Heart right ventricle (tissue), 16 donors: ENCODE results near the gene KMT2B. TPM values are rescaled to one million over a fixed set of nuclear protein-coding genes. Genes with fewer than 3 reads are reported as not detected.

Source experiments
- ATAC-seq, 8 donors: fragments of 200-7000 bp; cut with Tn5 transposase; one replicate each; pipeline ENCODE4 v1.9.1; 2020; ENCODE audit warnings: mild to moderate bottlenecking in 8 of 8, moderate library complexity in 8 of 8, moderate number of reproducible peaks in 1 of 8
- DNase-seq, 2 donors: peaks; one replicate each; pipeline ENCODE4 v3.0.0-alpha.2; 2020
- H3K27ac ChIP-seq, 10 donors: fragments of 200-600 bp; sonication (generic) in 2 of 10; one replicate each; pipeline versions ENCODE4 v1.5.0 to v1.8.0; 2020 to 2022; ENCODE audit warnings: mild to moderate bottlenecking in 3 of 10
- H3K27me3 ChIP-seq, 7 donors: fragments of 200-600 bp; one replicate each; pipeline ENCODE4 v1.8.0; 2021 to 2022; ENCODE audit warnings: mild to moderate bottlenecking in 2 of 7
- H3K36me3 ChIP-seq, 9 donors: fragments of 200-600 bp; sonication (generic) in 1 of 9; one replicate each; pipeline versions ENCODE4 v1.5.0 to v1.8.0; 2020 to 2022; ENCODE audit warnings: mild to moderate bottlenecking in 2 of 9
- H3K4me1 ChIP-seq, 9 donors: fragments of 200-600 bp; sonication (generic) in 1 of 9; one replicate each; pipeline versions ENCODE4 v1.5.0 to v1.8.0; 2020 to 2022; ENCODE audit warnings: mild to moderate bottlenecking in 4 of 9
- H3K4me3 ChIP-seq, 10 donors: fragments of 200-600 bp; sonication (generic) in 2 of 10; one replicate each; pipeline versions ENCODE4 v1.5.0 to v1.8.0; 2020 to 2022; ENCODE audit warnings: mild to moderate bottlenecking in 7 of 10, moderate library complexity in 2 of 10
- H3K9me3 ChIP-seq, 11 donors: fragments of 200-600 bp in 10 of 11; sonication (generic) in 2 of 11; one replicate each; pipeline versions ENCODE4 v1.5.0 to v1.8.0; 2013 to 2022; ENCODE audit warnings: mild to moderate bottlenecking in 2 of 11, control low read depth in 1 of 11, moderate library complexity in 1 of 11
- CTCF ChIP-seq, 9 donors: fragments of 200-600 bp; sonication (generic) in 2 of 9; IDR thresholded peaks; one replicate each; pipeline versions ENCODE4 v1.5.0 to v1.8.0; 2021 to 2022; ENCODE audit warnings: antibody characterized with exemption in 9 of 9, mild to moderate bottlenecking in 5 of 9, moderate library complexity in 1 of 9
- WGBS, 2 donors: extraction: QIAGEN DNeasy Blood & Tissue Kit; methylation state at CpG; one replicate each; pipeline ENCODE4 v1.1.7; 2013; ENCODE audit warnings: inconsistent platforms in 1 of 2; 5-methylcytosine and 5-hydroxymethylcytosine counted together
- intact Hi-C, 10 donors: fragments of 100-400 bp; cut with DNase I; formaldehyde crosslinking; loops; one replicate each; pipeline versions ENCODE4 v1.11.1 to v1.14.2; 2022
- polyA plus RNA-seq, 2 donors: library from polyadenylated mRNA; stranded (reverse); fragments of 200-250 nt; gene quantifications; one replicate each; pipeline ENCODE4 v1.2.3, GENCODE V29; 2013
- total RNA-seq, 10 donors: library from RNA; stranded (reverse); fragmentation: NEBNext Ultra II Directional in 3 of 10; extraction: Animal tissue kit (Norgen Biotek cat#: 25700) in 3 of 10; gene quantifications; one replicate each; pipeline versions ENCODE4 v1.2.1 to v1.2.4, GENCODE V29; 2021 to 2023
- donor health status: Arrhythmogenic right ventricular cardiomyopathy.
- donor health status: ischemic (EF 13 %, LVEDD 7.1; RV severe dilation, severe dysfunction).
- donor health status: healthy with polysubstance abuse.
- donor health status: DM: no; HTN: yes; CAD: no.
- donor health status: DM: no; HTN: no; CAD: no.
- donor health status: ischemic (EF 25% LVEDD 6.9; RV normal size, moderate dysfunction).
- donor health status: ischemic (EF 25% LVEDD 5.7; RV mildly dilated, moderate dysfunction).
- donor health status: healthy.
- donor health status: DM: yes; HTN: yes; CAD: no.
- donor health status: Ischemic cardiomyopathy.
- donor health status: ischemic (EF 35%, LVEDD 5.7; RV mildly dilated, moderate dysfunction).
- donor health status: nonischemic (EF 11% LVEDD 7.7; RV severe dilation, severe dysfunction).
- donor health status: DM: yes; HTN: yes; CAD: no.
- donor health status: PGD.
- donor health status: ischemic (EF 29% LVEDD 5.4; RV normal size, mild dysfunction).
- donor health status: nonischemic (EF 23%, LVEDD 6.1; RV moderate dilation, normal function).

The KMT2B gene
- total and polyA plus RNA-seq, 12 donors = 10.8 to 28.7 (median 14.8) TPM

DNA sequence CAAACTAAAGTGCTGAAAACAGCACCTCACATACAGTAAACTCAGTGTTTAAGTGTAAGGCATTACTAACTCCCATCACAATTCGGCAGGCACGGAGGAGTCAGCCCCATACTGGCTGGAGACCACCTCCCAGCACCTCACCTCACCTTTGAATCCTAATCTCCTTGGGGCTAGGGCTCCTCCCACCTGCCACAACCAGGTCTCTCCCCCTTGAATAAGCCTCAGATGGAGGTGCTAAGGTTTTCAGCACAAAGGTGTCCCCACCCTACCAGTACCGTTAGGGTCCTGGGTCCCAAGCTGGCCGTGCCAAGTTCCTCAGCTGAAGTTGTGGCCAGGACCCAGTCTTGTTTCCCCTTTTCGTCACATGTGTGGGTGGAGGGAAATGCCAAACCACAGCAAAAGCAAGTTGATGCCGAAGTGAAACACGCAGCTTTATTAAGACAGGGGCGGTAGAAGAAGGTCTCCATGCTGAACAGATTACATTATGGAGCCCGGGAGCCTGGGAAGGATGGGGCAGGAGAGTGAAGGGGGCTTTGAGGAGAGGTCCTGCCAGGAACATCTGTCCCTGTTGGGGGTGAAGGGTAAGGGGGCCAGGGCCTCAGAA lies 24.4 kb downstream of the KMT2B start, which contains the start of gene IGFLR1:
IGFLR1 (minus strand) TSS at position 332 of the 604 bp plus-strand sequence. CDS start 1,272 bp downstream, outside the sequence.
- no peak for TF ChIP-seq CTCF (IDR thresholded peaks at IDR 0.05)
- intact Hi-C loops = loop anchor here in 3 of 10 donors (5.0 to 10.0 kb wide), 2 partner anchors 190 to 193 kb away; partner anchors contain the start of gene LRFN3 (in 2 of the 3)
- Histone ChIP-seq H3K4me3 (peak within 1 kb of the TSS in 7 of 10 donors; percentile 59 to 81 (median 69)), H3K36me3 (peaks cover 0 to 36% (median 15%) of the 10 kb centered on the region in 9 donors), H3K4me1 (peaks cover 0 to 64% (median 41%) of the 10 kb centered on the region in 9 donors), H3K9me3 (no peaks in the 10 kb centered on the region), H3K27ac (peak within 1 kb of the TSS in 9 of 10 donors; percentile 41 to 95 (median 78)), H3K27me3 (no peaks in the 10 kb centered on the region)
- ATAC-seq (no peak), DNase-seq (no peak)
- whole genome bisulfite sequencing, 2 donors = 81 to 88% methylated on average over 9 of the region's 9 CpGs

DNA sequence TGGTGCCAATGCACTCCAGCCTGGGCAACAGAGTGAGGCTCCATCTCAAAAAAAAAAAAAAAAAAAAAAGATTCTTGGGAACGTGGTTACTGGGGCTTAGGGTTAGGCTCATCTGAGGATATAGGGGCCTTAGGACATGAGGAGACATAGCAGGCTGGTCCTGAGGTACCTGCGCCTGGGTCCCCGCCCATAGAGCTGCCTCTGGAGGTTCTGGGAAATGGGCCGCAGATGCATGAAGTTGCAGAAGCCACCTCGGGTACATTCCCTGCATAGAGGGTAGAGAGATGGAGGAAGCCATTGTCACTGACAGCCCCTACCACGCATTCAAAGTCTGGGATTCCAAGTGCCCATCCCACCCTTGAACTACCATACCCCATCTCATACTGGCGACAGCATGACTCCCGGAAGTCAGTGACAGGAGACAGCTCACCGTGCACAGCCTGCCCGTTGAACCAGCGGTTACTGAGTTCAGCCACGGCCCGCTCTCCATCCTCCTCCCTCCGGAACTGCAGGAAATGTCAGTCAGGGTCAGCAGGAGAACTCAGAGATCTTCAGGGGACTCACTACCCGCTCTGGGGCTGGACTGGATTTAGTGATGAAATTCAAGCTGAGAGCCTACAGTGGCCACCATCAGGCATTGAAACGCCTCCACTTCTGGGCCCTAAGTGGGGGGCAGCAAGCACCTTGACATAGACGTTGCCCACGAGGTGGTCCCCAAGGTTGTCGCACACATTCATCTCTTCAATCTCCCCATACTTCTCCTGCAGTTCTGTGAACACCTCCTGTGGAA lies 26.0 kb downstream of the KMT2B start:
- no peak for ATAC-seq

DNA sequence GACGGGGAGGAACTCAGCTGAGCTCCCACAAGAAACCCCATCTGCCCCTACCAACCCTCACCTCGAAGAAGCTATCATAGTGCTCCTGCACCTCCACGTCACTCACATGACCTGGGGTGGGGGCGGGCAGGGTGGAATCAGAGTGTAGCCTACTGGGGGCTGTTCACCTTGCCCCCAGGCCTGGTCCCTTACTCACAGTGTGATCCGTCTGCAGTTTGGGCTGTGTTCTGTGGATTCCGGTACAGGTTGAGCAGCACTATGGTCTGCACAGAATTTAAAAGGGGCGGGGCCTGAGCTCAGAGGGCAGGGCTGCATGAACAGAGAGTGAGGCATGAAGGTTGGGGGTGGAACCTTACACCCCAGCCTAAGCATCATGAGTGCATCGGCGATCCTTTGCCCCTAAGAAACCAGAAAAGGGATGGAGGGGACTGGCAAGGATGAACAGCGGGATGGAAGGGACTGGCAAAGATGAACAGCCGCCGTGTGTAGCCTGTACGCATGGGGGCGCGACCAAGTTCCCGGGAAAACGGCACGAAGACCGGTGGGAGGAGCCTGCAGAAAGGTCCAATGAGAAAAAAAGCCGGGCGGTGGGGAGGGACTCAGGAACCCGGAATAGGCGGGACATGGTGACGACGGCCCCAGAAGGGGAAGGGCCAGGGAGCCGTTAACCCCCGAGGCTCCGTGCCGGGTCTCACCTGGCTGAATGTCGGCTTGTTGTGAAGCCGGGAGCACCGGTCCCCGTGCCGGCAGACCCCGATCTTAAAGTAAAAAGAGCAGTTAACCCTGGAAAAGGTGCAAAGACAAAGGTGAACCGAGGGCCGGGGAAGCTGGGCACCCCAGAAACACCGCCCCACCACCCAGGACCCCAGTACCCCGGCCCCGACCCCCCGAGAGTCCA lies 26.9 kb downstream of the KMT2B start:
- H3K4me1 ChIP-seq = peaks cover 7 to 77% (median 53%) of the 10 kb centered on the region in 9 donors
- peak overlapping the region; percentile 69 to 97 (median 84) for H3K4me3 ChIP-seq
- H3K36me3 ChIP-seq = peaks cover 0 to 12% (median 0%) of the 10 kb centered on the region in 9 donors
- intact Hi-C loops = loop anchor here in 5 of 10 donors (2.0 to 10.0 kb wide), 4 partner anchors 26 to 190 kb away; partner anchors contain the start of genes LRFN3 (in 2 of the 5) and KMT2B (in 1 of the 5)
- peak overlapping the region; percentile 97 to 100 (median 100) for H3K27ac ChIP-seq
- DNase-seq (peak; percentile 92 to 97), ATAC-seq (peak; percentile 71 to 87 (median 79))
- no peaks in the 10 kb centered on the region for H3K9me3 ChIP-seq
- peak in 7 of 9 donors; percentile 34 to 66 (median 44) for TF ChIP-seq CTCF (IDR thresholded peaks at IDR 0.05)
- 8% methylated on average over 41 of the region's 41 CpGs for WGBS, 2 donors
- no peaks in the 10 kb centered on the region for H3K27me3 ChIP-seq

More for the DNA sequence above, 26.0 kb downstream of the KMT2B start:
- no peak for DNase-seq
- Histone ChIP-seq H3K4me3 (peak overlapping the region in 6 of 10 donors; percentile 69 to 94 (median 84)), H3K36me3 (peaks cover 0 to 19% (median 2%) of the 10 kb centered on the region in 9 donors), H3K4me1 (peaks cover 3 to 75% (median 49%) of the 10 kb centered on the region in 9 donors), H3K27ac (peak overlapping the region in 4 of 10 donors; percentile 97 to 100 (median 100)), H3K27me3 (no peaks in the 10 kb centered on the region), H3K9me3 (no peaks in the 10 kb centered on the region)
- intact Hi-C loops = loop anchor here in 5 of 10 donors (2.0 to 10.0 kb wide), 4 partner anchors 25 to 191 kb away; partner anchors contain the start of genes LRFN3 (in 2 of the 5) and KMT2B (in 1 of the 5)
- TF ChIP-seq CTCF (IDR thresholded peaks at IDR 0.05) = no peak
- WGBS, 2 donors = 85 to 88% methylated on average over 19 of the region's 19 CpGs
